K562 (cell line): ENCODE measurements around the gene EIF5. TPM values are rescaled to one million over a fixed set of nuclear protein-coding genes. Genes with fewer than 3 reads are reported as not detected.

Experiments used
- ATAC-seq: fragments of 200-7000 bp; cut with Tn5 transposase; 3 replicates; pipeline ENCODE4 v1.9.1; 2020; ENCODE audit warnings: moderate library complexity
- BruUV-seq: library from RNA; stranded (reverse); fragments of 400-500 nt; replicated peaks from 2 replicates; lab custom pipeline; 2021; lab: Mats Ljungman, UMichigan
- CTCF ChIA-PET: fragments of 300-600 bp; formaldehyde crosslinking; extraction: SDS; loops from one replicate; lab custom pipeline; 2021; ENCODE audit warnings: low intra/inter-chr PET ratio; lab: Yijun Ruan, JAX
- POLR2A ChIA-PET: fragments of 300-600, 350-650 bp; sonication (Branson Sonifier 250); formaldehyde crosslinking; extraction: SDS; loops from one replicate; lab custom pipeline; 2021; ENCODE audit warnings: antibody characterized with exemption, inconsistent platforms; lab: Yijun Ruan, JAX
- DNase-seq, 4 experiments: peaks; one replicate each; pipeline versions ENCODE4 v3.0.0 to v3.0.0-alpha.2; 2011 to 2018; ENCODE audit warnings: low spot score in 3 of 4, mixed read lengths in 3 of 4; ENCODE audit errors: extremely low read depth in 1 of 4
- FAIRE-seq: peaks from 2 replicates; lab custom pipeline; 2011; peaks lifted over from hg19 to GRCh38; lab: Jason Lieb, UNC
- H2AFZ ChIP-seq: 2 replicates; pipeline ENCODE4 v1.6.0; 2011; ENCODE audit warnings: low read depth, low read length, control low read depth, inconsistent platforms
- H3K27ac ChIP-seq: fragments of 200-600 bp; 3 replicates; pipeline ENCODE4 v1.8.0; 2011; ENCODE audit warnings: low read depth, mild to moderate bottlenecking, control low read depth, inconsistent platforms, low read length, moderate library complexity, mixed read lengths; ENCODE audit errors: extremely low read depth
- H3K27me3 ChIP-seq, 2 experiments: fragments of 300-600 bp in 1 of 2; 2 replicates in 1 of 2; 3 replicates in 1 of 2; pipeline versions ENCODE4 v1.6.0 to v1.8.0; 2011; ENCODE audit warnings: inconsistent platforms in 2 of 2, low read length in 2 of 2, mild to moderate bottlenecking in 1 of 2, mixed read lengths in 1 of 2, moderate library complexity in 1 of 2; ENCODE audit not compliant: control insufficient read depth in 2 of 2, insufficient read depth in 2 of 2
- H3K36me3 ChIP-seq: fragments of 300-600 bp; 3 replicates; pipeline ENCODE4 v1.8.0; 2011; ENCODE audit warnings: mild to moderate bottlenecking, low read length, inconsistent platforms; ENCODE audit not compliant: control insufficient read depth, insufficient read depth
- H3K4me1 ChIP-seq, 2 experiments: fragments of 200-600 bp in 1 of 2; replicated peaks in 1 of 2; 2 replicates in 1 of 2; 3 replicates in 1 of 2; pipeline versions ENCODE4 v1.5.1 to v1.8.0; 2011; ENCODE audit warnings: inconsistent platforms in 2 of 2, low read length in 2 of 2, mild to moderate bottlenecking in 1 of 2, mixed read lengths in 1 of 2, moderate library complexity in 1 of 2; ENCODE audit not compliant: control insufficient read depth in 2 of 2, insufficient read depth in 2 of 2
- H3K4me2 ChIP-seq: 2 replicates; pipeline ENCODE4 v1.6.1; 2011; ENCODE audit warnings: low read length, control low read depth, inconsistent platforms, mixed read lengths; ENCODE audit not compliant: insufficient read depth
- H3K4me3 ChIP-seq: fragments of 200-600 bp; sonication (generic), shearing (Covaris generic); 2 replicates; pipeline ENCODE4 v1.5.1; 2016; ENCODE audit warnings: control low read depth, inconsistent platforms
- H3K79me2 ChIP-seq: fragments of 200-600 bp; 3 replicates; pipeline ENCODE4 v1.8.0; 2011; ENCODE audit warnings: low read length, inconsistent platforms; ENCODE audit not compliant: control insufficient read depth, insufficient read depth
- H3K9ac ChIP-seq, 2 experiments: 2 replicates each; pipeline versions ENCODE4 v1.6.0 to v1.6.1; 2011; ENCODE audit warnings: low read depth in 2 of 2, low read length in 2 of 2, control low read depth in 1 of 2, inconsistent platforms in 1 of 2, mild to moderate bottlenecking in 1 of 2, mixed read lengths in 1 of 2; ENCODE audit not compliant: insufficient read depth in 1 of 2
- H3K9me1 ChIP-seq: one replicate; pipeline ENCODE4 v1.6.0; 2011; ENCODE audit warnings: inconsistent platforms, mild to moderate bottlenecking, low read length, moderate library complexity; ENCODE audit not compliant: control insufficient read depth, insufficient read depth
- H3K9me3 ChIP-seq: replicated peaks from 2 replicates; pipeline ENCODE4 v1.5.1; 2011; ENCODE audit warnings: low read depth, low read length, inconsistent platforms; ENCODE audit not compliant: control insufficient read depth, insufficient read depth
- H4K20me1 ChIP-seq: replicated peaks from 2 replicates; pipeline ENCODE4 v1.6.1; 2011; ENCODE audit warnings: low read length, inconsistent platforms, mixed read lengths; ENCODE audit not compliant: control insufficient read depth, insufficient read depth
- CCNT2 ChIP-seq: IDR thresholded peaks from 2 replicates; pipeline ENCODE4 v1.6.1; 2011; ENCODE audit warnings: borderline replicate concordance, low read depth, mild to moderate bottlenecking, moderate library complexity, mixed read lengths, low read length; ENCODE audit not compliant: insufficient read length; ENCODE audit errors: extremely low read depth
- MEIS2 ChIP-seq: fragments of 450-650 bp; IDR thresholded peaks from 2 replicates; pipeline ENCODE4 v1.6.1; 2014; ENCODE audit warnings: mild to moderate bottlenecking; ENCODE audit not compliant: partially characterized antibody
- NR2C2 ChIP-seq, 2 experiments: fragments of 200-800 bp in 1 of 2; sonication (Bioruptor generic) in 1 of 2; sonication (generic) in 1 of 2; formaldehyde crosslinking in 1 of 2; IDR thresholded peaks; 2 replicates each; pipeline versions ENCODE4 v1.6.1 to v1.8.0; 2016 to 2022; ENCODE audit warnings: mild to moderate bottlenecking in 1 of 2, missing compliant biosample characterization in 1 of 2, missing genetic modification characterization in 1 of 2, missing genetic modification reagents in 1 of 2
- PML ChIP-seq: IDR thresholded peaks from 2 replicates; pipeline ENCODE4 v1.6.1; 2012; ENCODE audit warnings: low read length, inconsistent platforms
- SNRNP70 ChIP-seq: fragments of 200-400 bp; formaldehyde crosslinking; optimal IDR thresholded peaks from 2 replicates; pipeline ENCODE3; 2017; ENCODE audit warnings: low read depth, low read length
- TEAD1 ChIP-seq, 2 experiments: fragments of 450-650 bp in 1 of 2; sonication (generic) in 1 of 2; formaldehyde crosslinking; IDR thresholded peaks; 2 replicates each; pipeline versions ENCODE4 v1.4.0 to v1.8.0; 2020 to 2022; ENCODE audit warnings: mild to moderate bottlenecking in 2 of 2, missing genetic modification reagents in 1 of 2
- XRCC5 ChIP-seq: fragments of 200-400 bp; formaldehyde crosslinking; IDR thresholded peaks from 2 replicates; pipeline ENCODE4 v1.6.1; 2017; ENCODE audit warnings: low read depth, mild to moderate bottlenecking, low read length
- ZKSCAN8 ChIP-seq: fragments of 200-800 bp; sonication (Bioruptor generic); IDR thresholded peaks from 2 replicates; pipeline ENCODE4 v1.6.1; 2016; ENCODE audit warnings: missing genetic modification characterization, missing compliant biosample characterization
- ZNF589 ChIP-seq: fragments of 200-800 bp; sonication (Bioruptor generic); IDR thresholded peaks from 2 replicates; pipeline ENCODE4 v1.6.1; 2016; ENCODE audit warnings: low read depth, missing genetic modification characterization, missing compliant biosample characterization
- WGBS: fragments of 100-300 bp; shearing (Covaris generic); methylation state at CpG from one replicate; pipeline ENCODE4 v1.1.6; 2016; ENCODE audit warnings: low coverage, mixed read lengths; ENCODE audit not compliant: insufficient coverage; ENCODE audit errors: missing lambda C conversion rate; 5-methylcytosine and 5-hydroxymethylcytosine counted together
- in situ Hi-C: fragments of 300-500 bp; cut with MboI; formaldehyde crosslinking; loops from 4 replicates; pipeline ENCODE4 v1.15.0; 2018; ENCODE audit warnings: inconsistent platforms, mixed read lengths
- intact Hi-C: fragments of 100-400 bp; cut with micrococcal nuclease; formaldehyde crosslinking; loops from 2 replicates; pipeline ENCODE4 v1.14.2; 2022
- polyA plus RNA-seq, 8 experiments: library from polyadenylated mRNA; depleted of rRNA in 4 of 8; stranded (reverse) in 5 of 8; unstranded in 3 of 8; fragments of >200 nt; fragmentation: Nextera tagmentation in 2 of 8; fragmentation: Illumina TruSeq in 1 of 8; extraction: Ambion mirVana in 2 of 8; extraction: Trizol in 1 of 8; gene quantifications; 2 replicates each; pipeline versions ENCODE4 v1.2.1 to v1.2.3, GENCODE V29; 2011 to 2014; ENCODE audit warnings: inconsistent platforms in 1 of 8, missing spikeins in 1 of 8
- total RNA-seq, 7 experiments: library from RNA; depleted of rRNA in 6 of 7; stranded (reverse); fragments of >200 nt in 6 of 7; fragmentation: Illumina TruSeq in 2 of 7; extraction: Trizol in 2 of 7; gene quantifications; 2 replicates each; pipeline versions ENCODE4 v1.2.1 to v1.2.3, GENCODE V29; 2011 to 2021; ENCODE audit warnings: low replicate concordance in 1 of 7
- TF ChIP-seq, protein P1 (sequence below): sonication (generic); formaldehyde crosslinking; IDR thresholded peaks from 2 replicates; pipeline ENCODE4 v1.9.0; 2022; ENCODE audit warnings: mild to moderate bottlenecking, missing genetic modification reagents

The EIF5 gene
- total and polyA plus RNA-seq, 9 of the 15 experiments (the other 6 are each of a cell fraction or from before 2014, with no cell fraction given) = 92.7 to 442 (median 190) TPM

DNA sequence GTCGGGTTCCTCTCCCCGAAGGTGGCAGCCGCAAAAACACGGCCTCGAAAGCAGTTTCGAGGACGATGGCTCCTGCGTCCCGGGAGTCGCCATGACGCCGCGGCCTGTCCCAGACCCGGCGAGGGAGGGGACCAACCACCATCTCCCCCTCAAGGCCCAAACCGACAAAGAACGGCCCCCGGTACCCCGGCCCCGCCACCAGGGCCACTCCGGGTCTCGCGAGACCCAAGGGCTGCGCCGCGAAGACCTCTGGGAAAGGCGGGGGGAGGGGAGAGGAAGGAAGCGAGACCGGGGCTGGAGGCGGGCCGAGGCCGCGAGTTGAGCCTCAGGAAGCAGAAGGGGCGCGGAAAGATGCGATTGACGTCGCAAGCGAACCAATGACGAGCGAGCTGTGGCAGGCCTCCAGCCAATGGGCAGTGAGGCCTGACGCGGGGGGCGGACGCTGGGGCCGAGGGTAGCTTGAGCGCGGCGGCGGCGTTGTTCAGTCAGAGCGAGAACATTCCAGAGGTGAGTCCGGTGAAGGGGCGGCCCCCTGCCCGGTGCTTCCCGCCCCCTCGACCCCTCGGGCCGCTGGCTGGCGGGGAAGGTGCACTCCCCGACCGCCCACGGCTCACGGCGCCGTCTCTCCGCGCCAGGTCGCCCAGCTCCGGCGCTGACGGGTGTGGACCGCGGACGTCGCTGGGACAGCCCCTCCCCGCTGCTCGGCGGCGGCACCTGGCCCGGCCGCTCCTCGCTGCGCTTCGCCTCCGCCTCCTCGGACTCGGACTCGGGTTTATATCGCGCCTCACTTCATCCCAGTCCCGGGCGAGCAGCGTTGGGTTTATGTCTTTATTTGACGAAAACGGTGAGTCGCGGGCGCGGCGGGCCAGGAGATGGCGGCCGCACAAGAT, at the start of gene EIF5 (continued):
- TF ChIP-seq XRCC5 (0 out of 2 replicates have a peak, but pooled peaks have one; percentile 15), PML (peak; percentile 65), ZNF589 (CRISPR knock-in tag) (peak; percentile 70; the same call in 1 of the 2 replicates), SNRNP70 (no peak), TEAD1 (CRISPR knock-in tag; IDR thresholded peaks at IDR 0.05) (peak; percentile 16 to 95; a peak in 2 of 4 replicates), CCNT2 (peak; percentile 78)

DNA sequence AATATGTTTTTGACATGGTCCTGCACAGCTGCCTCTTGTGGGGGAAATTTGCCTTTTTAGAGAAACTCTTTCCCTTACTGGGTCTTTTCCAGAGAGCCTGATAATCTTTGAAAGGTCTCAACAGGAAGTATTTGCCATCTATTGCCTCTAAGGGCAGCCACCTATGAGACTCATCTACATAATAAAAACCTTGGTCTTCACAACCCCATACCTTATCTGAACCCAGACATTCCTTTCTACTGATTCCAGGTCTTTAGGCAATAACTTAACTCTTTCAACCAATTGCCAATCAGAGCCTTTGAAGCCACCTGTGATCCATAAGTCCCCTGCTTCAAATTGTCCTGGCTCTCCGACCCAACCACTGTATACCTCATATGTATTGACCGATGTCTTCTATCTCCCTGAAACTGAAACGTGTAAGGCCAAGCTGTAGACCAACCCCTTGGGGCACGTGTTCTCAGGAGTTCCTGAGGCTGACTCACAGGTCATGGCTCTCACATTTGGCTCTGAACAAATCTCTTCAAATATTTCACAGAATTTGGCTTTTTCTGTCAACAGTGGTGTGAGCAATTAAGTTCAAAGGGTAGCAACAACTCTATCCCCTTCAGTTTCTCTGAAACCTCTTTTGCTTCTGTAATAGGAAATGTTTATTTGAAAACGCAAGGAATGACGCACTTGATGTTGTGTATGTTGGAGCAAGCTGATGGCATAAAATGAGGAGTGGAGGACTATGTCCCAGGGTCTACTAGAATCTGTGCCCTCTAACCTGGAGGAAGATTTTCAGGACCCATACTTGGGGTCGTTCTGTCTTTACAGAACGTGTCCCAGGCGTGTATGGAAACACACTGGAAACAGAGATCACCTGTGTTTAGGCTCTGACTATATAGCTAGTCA, 49.2 kb upstream of the EIF5 start:
- ATAC-seq (peak; percentile 65; the same call in 2 of the 3 replicates), DNase-seq (peak in 1 of 4 experiments; percentile 37), FAIRE-seq (no peak)
- ChIA-PET POLR2A (interaction anchor here (0.6 kb wide), 2 partner anchors 35 to 292 kb away, joined by 3 read pairs; no protein-coding TSS in a partner anchor), CTCF (no interaction called here)
- H4K20me1 ChIP-seq = no peaks in the 10 kb centered on the region
- no peaks in the 10 kb centered on the region for H3K9me3 ChIP-seq
- peaks cover 0 to 17% of the 10 kb centered on the region in 2 experiments; a peak in 3 of 5 replicates for H3K4me1 ChIP-seq
- no peaks in the 10 kb centered on the region for H3K9me1 ChIP-seq
- H3K79me2 ChIP-seq = no peaks in the 10 kb centered on the region
- no peak overlapping the region for H3K4me3 ChIP-seq
- H3K36me3 ChIP-seq = no peaks in the 10 kb centered on the region
- H3K4me2 ChIP-seq = no peak overlapping the region
- intact Hi-C loops (loop anchor here (10.0 kb wide), 1 partner anchor 80 kb away; no protein-coding TSS in a partner anchor), in situ Hi-C loops (loop anchor here (5.0 kb wide), 1 partner anchor 208 kb away; no protein-coding TSS in a partner anchor)
- 15% methylated on average over 9 of the region's 9 CpGs for WGBS
- no TSS peak for BruUV-seq
- no peak overlapping the region for H2AFZ ChIP-seq
- H3K9ac ChIP-seq = no peak overlapping the region
- no peak overlapping the region for H3K27ac ChIP-seq
- peaks cover 0 to 17% of the 10 kb centered on the region in 2 experiments; a peak in 2 of 5 replicates for H3K27me3 ChIP-seq
- TF ChIP-seq MEIS2 (no peak), NR2C2 (CRISPR knock-in tag; IDR thresholded peaks at IDR 0.05) (no peak), NR2C2 (tag; IDR thresholded peaks at IDR 0.05) (0 out of 2 replicates have a peak, but pooled peaks have one; percentile 22), ZKSCAN8 (no peak)
- TF ChIP-seq, protein P1, sequence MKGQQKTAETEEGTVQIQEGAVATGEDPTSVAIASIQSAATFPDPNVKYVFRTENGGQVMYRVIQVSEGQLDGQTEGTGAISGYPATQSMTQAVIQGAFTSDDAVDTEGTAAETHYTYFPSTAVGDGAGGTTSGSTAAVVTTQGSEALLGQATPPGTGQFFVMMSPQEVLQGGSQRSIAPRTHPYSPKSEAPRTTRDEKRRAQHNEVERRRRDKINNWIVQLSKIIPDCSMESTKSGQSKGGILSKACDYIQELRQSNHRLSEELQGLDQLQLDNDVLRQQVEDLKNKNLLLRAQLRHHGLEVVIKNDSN (CRISPR knock-in tag) = peak; percentile 72
